Measurements from ENCODE around the gene OR9I1. TPM values are rescaled to one million over a fixed set of nuclear protein-coding genes. Genes with fewer than 3 reads are reported as not detected.

The OR9I1 gene
- total and polyA plus RNA-seq, 2 donors (not counting 3 experiments of a cell fraction or from before 2014, with no cell fraction given): not detected

Other genes starting within 250 kb of the OR9I1 start
- gene OR9Q1, start 101.6 kb downstream of the OR9I1 start, total RNA-seq: not detected in 2 replicates
- gene OR9Q1, start 101.6 kb downstream of the OR9I1 start, polyA plus RNA-seq: not detected in 2 replicates
- not detected in 2 replicates for gene OR6Q1, start 94.6 kb downstream of the OR9I1 start, total RNA-seq
- not detected in 2 replicates for gene OR6Q1, start 94.6 kb downstream of the OR9I1 start, polyA plus RNA-seq
- gene OR9Q2, start 63.5 kb upstream of the OR9I1 start, total RNA-seq: not detected in 2 replicates
- gene OR9Q2, start 63.5 kb upstream of the OR9I1 start, polyA plus RNA-seq: not detected in 2 replicates
- gene OR1S2, start 78.6 kb upstream of the OR9I1 start, total RNA-seq: not detected in 2 replicates
- gene OR1S2, start 78.6 kb upstream of the OR9I1 start, polyA plus RNA-seq: not detected in 2 replicates
- not detected in 2 replicates for gene OR1S1, start 87.2 kb upstream of the OR9I1 start, total RNA-seq
- gene OR1S1, start 87.2 kb upstream of the OR9I1 start, polyA plus RNA-seq: not detected in 2 replicates
- not detected in 2 replicates for gene OR10Q1, start 103.4 kb upstream of the OR9I1 start, total RNA-seq
- gene OR10Q1, start 103.4 kb upstream of the OR9I1 start, polyA plus RNA-seq: not detected in 2 replicates
- gene OR10W1, start 142.7 kb upstream of the OR9I1 start, total RNA-seq: not detected in 2 replicates
- gene OR10W1, start 142.7 kb upstream of the OR9I1 start, polyA plus RNA-seq: not detected in 2 replicates
- gene OR5B17, start 233.5 kb upstream of the OR9I1 start, total RNA-seq: not detected in 2 replicates
- not detected in 2 replicates for gene OR5B17, start 233.5 kb upstream of the OR9I1 start, polyA plus RNA-seq